ENCODE data around the gene UGT1A10.
"Not testable (repeated sequence)": the region's sequence is repeated elsewhere in the genome, so short reads cannot be mapped to it uniquely, and the experiment has no call there.

The UGT1A10 gene

DNA sequence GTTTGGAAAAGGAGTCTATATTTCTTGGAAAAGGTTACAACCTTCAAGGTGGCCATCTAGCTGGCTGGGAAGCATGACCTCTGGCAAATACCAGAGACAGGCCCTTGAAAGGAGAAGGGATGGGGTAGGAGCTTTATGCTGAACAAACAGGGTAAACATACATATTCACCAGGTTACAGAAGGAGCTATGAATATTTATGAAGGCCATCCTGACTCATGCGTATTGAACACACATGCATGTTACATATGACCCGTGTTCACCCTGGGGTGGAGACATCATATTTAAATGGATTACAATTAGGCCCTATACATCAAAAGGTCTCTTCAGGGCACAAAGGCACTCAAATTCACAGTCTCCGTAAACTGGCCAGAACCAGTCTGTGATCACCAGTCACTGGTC is 19.7 kb downstream of the UGT1A10 start:
- DNase-seq (ENCODE audit: low read depth in 2 of 2) = not testable (repeated sequence)

DNA sequence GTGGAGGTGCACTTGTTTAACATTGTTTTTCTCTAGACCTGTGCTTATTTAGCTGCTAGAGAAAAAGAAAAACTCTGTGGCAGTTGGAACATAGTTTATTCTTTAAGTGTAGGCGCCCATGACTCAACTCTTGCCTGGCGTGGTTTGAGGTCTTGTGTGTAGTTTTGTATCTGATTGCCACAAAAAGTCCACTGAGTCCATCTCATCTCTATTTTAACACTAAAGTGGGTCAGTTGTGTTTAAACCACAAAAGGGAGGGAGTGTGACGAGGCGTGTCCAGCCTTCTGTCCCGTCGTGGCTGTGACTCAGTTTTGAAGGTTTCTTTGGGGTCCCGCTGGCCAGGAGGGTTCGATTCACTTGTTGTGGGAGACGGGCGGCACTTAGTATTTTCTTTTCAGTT is 20.2 kb downstream of the UGT1A10 start:
- DNase-seq (ENCODE audit: low read depth in 2 of 2) = no peak

DNA sequence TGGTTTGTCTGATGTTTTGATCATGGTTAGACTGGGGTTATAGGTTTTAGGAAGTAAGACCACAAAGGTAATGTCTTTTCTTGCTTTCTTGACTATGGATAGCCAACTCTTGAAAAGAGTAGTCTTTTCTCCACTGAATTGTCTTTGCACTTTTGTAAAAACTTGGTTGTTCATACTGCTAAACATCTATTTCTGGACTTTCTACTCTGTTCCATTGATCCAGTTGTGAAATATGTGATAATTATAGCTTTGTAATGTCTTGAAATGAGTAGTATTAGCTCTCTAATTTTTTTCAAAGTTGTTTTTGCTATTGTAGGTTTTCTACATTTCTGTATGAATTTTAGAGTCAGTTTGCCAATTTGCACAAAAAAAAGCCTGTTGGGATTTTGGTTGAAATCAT is 22.4 kb downstream of the UGT1A10 start:
- no peak for DNase-seq (ENCODE audit: low read depth in 2 of 2)

DNA sequence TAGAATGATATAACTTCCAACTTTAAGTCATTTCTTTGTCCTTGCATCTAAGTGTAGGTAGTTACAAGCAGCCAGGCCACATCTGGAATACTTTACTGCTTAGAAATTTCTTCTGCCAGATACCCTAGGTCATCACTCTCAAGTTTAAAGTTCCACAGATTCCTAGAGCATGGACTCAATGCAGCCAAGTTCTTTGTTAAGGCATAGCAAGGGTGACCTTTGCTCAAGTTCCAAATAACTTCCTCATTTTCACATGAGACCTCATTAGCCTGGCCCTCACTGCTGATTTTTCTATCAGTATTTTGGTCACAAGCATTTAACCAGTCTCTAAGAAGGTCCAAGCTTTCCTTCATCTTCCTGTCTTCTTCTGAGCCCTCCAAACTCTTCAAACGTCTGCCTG is 27.7 kb downstream of the UGT1A10 start:
- DNase-seq (ENCODE audit: low read depth in 2 of 2) = no peak

DNA sequence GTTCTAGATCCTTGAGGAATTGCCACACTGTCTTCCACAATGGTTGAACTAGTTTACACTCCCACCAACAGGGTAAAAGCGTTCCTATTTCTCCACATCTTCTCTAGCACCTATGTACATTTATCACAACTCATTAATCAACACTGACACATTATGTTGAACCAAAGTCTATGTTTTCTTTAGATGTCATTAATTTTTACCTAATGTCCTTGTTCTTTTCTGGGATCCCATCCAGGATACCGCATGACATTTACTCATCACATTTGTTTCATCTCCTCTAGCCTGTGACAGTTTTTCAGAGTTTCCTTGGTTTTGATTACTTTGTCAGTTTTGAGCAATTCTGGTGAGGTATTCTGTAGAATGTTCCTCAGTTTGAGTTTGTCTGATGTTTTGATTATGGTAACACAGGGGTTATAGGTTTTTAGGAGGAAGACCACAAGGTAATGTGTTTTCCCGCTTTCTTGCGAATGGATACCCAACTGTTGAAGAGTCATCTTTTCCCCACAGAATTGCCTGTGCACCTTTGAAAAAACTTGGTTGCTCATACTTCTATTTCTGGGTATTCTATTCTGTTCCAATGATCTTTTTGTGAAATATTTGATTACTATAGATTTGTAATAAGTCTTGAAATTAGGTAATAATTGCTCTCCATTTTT is 32.5 kb downstream of the UGT1A10 start:
- no peak for DNase-seq (ENCODE audit: low read depth in 2 of 2)

DNA sequence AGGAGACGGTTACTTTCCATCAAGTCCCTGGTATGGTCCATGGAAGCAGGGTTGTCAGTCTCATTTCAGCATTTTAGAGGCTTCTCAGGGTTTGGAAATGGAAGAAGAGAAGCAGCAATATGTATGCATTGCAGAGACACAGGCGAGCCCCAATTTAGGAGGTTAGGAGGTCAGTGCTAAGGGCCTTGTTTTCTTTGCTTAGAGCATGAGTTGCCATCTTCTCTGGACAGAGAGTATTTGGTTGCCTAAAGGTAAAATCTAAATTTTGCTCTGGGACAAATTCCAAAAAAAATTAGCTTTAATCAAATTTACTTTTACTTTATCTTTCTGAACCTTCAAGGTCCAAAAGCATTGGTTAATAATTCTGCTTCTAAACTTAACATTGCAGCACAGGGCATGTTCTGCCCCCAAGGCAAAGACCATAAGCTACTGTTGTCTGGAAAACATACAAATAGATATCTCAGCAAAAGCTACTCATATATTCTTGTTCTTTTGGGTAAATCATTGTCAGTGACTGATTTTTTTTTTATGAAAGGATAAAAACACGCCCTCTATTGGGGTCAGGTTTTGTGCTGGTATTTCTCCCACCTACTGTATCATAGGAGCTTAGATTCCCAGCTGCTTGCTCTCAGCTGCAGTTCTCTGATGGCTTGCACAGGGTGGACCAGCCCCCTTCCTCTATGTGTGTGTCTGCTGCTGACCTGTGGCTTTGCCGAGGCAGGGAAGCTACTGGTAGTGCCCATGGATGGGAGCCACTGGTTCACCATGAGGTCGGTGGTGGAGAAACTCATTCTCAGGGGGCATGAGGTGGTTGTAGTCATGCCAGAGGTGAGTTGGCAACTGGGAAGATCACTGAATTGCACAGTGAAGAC is 35.3 kb downstream of the UGT1A10 start, which contains the start of gene UGT1A9:
Gene UGT1A9 (plus strand): TSS at position 609 of the 872 bp plus-strand sequence. CDS start 37 bp downstream, at position 646.
- no peak for DNase-seq (ENCODE audit: low read depth in 2 of 2)

DNA sequence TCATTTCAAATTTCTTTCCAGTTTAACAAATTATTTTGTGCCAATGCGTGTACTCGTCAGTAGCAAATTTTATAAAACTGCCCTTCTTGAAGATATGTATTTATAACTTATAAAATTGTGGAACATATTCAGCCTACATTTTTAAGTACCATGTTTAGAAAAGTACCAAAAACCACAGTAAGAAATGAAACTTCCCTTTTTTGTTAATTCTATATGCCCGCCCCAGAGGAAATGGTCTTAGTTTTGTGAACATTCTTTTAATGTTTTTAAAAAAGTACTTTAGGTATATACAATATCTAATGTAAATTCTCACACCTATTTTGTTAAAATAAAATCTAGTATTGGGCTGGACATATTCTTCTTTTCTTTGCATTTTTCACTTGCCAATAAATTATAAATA is 36.6 kb downstream of the UGT1A10 start:
- no peak for DNase-seq (ENCODE audit: low read depth in 2 of 2)

DNA sequence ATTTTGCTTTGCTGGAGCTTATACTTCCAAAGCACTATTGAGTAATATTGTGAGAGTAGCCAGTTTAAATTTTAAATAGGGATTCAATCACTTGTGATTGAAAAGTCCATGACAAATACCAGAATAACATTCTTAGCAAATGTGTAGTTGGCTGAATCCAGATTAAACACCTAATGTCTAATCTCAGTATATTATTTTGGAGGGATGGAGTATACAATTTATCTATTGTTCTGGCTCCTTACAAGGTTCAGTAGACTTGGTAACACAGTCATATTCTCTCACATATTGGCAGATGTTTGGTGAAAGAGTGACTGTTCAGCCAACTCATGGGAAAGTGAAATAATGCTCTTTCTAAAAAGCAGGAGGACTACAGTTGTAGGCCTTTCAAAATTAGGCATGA is 37.6 kb downstream of the UGT1A10 start:
- DNase-seq (ENCODE audit: low read depth in 2 of 2) = no peak

DNA sequence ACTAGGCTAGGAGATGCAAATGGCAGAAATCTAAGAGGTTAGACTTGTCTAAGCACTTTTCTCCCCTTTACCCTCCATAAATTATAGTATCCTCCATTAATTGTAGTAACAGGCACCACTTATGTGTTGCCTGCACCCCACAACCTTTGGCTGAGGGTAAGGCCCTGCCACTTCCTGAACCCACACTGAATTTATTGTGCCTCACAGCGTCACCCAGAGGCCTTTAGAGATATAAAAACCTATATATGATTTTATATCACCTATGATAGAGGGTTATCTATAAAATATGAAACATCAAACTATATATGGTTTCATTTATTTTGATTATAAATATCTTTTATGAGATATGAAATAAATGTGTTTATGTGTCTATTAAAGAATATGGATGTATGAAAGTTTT is 38.1 kb downstream of the UGT1A10 start:
- DNase-seq (ENCODE audit: low read depth in 2 of 2) = no peak

DNA sequence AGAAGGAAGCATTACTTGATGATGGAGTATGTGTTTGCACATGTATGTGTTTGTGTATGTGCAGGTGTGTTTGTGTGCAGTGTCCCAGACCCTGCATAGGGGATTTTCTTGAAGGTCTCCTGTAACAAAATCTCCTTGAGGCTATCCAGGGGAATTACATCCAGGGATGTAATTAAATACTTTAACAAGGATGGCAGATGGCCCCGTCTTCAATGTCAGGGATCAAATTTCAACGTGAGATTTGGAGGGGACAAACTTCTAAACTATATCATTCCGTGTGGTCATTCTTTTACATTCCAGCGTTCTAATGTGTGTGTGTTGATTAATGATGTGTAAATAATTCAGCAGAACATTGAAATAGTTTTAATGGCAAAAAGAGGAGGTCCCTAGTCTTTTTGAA is 38.7 kb downstream of the UGT1A10 start:
- DNase-seq (ENCODE audit: low read depth in 2 of 2) = no peak

DNA sequence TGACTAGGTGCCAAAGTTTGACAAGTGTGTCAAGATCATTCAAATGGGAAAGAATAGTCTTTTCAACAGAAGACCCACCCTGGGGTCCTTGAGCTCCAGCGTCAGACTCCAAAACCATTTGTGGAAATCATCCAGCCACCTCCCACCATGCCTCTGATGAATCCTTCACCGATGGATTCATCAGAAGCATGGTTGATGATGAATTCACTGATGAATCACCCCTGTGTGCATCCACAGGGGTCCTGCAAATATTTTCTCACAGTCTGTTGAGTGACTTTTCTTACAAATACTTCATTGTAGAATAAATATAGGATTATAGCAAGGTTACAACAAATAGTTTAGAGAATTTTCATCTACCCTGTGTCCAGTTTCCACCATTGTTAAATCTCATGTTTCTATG is 39.8 kb downstream of the UGT1A10 start:
- DNase-seq (ENCODE audit: low read depth in 2 of 2) = no peak

DNA sequence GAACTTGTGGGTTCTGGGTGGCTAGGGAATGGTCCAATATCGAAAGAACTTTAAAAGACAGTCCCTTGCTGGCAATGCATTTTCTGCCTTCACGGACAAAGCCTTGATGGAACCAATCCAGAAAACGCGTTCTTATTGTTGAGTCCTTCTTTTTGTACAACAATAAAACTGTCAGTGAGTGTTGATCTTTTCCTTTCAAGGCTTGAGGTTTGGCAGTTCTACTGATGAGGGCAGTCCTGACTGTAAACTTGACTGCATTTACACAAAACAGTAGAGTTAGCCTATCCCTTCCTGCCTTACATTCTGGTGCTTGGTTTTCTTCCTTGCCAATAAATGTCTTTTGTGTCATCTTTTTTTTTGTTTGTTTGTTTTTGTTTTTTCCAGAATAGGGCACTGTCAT is 42.9 kb downstream of the UGT1A10 start:
- no peak for DNase-seq (ENCODE audit: low read depth in 2 of 2)

DNA sequence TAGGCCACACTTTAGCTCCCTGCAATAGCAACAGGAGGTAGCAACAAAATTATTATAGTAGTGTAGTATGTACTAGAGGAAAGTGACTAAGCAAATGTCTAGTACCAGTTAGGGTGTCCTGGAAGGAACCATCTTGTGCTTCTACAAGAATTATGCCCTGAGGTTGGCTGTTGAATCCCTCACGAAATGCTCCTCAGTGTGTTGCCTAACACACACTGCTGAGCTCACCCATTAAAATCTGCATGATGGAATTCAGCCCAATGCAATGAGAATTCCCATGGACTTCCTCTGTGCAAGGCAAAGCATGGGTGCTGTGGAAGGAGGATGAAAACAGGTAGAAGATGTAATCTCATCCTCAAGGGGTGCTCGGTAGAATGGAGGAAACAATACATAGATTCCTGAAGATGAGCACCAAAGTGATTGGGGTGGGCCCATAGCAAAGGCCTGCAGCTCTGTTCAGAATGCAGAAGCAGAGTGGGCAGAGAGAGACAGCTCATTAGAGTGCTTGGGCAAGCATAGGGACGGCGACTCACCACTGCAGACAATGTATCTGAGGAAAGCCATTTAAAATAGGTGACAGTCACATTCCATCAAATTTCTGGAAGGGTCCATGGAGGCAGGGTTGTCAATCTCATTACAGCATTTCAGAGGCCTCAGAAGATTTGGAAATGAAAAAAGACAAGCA is 44.3 kb downstream of the UGT1A10 start:
- no peak for DNase-seq (ENCODE audit: low read depth in 2 of 2)

DNA sequence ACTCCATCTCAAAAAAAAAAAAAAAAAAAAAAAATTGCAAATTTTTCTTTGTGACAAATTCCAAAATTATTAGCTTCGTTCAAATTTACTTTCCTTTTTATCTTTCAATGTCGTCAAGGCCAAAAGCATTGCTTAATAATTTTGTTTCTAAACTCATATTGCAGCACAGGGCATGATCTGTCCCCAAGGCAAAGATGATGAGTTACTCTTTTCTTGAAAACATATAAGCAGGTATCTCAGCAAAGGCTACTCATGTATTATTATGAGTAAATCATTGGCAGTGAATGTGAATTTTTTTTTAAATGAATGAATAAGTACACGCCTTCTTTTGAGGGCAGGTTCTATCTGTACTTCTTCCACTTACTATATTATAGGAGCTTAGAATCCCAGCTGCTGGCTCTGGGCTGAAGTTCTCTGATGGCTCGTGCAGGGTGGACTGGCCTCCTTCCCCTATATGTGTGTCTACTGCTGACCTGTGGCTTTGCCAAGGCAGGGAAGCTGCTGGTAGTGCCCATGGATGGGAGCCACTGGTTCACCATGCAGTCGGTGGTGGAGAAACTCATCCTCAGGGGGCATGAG is 45.4 kb downstream of the UGT1A10 start, which contains the start of gene UGT1A7:
Gene UGT1A7 (plus strand): TSS at position 381 of the 579 bp plus-strand sequence. CDS start 37 bp downstream, at position 418.
- DNase-seq (ENCODE audit: low read depth in 2 of 2) = no peak

DNA sequence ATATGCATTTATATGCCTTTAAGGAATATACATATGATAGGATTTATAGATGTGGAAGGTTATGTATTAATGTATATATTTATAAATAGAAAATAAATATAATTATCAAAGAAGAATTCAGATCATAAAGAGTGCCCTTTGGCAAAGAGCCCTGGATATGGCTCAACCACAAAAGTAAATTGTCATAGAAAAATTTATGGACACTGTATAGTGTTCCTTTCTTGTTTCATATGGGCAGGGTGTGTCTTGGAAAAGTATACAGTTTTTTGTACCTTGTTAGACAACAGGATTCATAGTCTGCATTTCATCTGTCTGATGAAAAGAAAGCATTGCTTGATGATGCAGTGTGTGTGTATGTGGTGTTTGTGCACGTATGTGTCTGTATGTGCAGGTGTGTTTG is 48.4 kb downstream of the UGT1A10 start:
- no peak for DNase-seq (ENCODE audit: low read depth in 2 of 2)

DNA sequence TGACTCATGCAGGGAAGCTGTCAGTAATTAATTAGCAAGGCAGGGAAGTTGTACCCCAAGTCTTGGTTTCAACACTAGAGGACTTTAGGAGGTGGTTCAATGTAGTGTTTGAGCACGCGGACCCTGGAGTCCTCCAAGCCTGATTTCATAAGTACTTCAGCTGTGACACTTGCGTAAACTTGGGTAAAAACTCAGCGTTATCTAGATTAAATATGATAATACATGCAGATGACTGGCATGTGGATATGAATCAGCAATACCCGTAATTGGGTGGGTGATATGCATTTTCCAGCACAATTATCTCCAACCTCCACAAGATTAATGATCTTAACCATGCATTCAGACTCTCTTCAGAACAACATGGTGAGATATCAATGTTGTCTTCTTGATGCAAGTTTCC is 50.7 kb downstream of the UGT1A10 start:
- no peak for DNase-seq (ENCODE audit: low read depth in 2 of 2)

DNA sequence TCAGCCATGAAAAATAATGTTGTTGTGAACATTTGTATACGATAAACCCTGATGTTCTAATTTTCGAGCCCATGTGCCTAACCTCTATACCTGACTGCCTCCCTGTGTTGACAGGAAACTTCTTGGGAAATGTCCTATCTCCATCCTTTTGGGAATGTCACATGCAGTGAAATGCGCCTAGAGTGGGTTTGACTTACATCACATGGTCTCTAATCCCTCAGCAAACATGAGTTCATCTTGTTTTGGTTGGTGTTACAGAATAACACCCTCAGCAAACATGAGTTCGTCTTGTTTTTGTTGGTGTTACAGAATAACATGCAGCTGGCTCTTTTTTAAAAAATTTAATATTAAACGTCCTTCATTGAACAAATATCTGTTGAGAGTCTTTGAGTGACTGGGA is 52.1 kb downstream of the UGT1A10 start:
- no peak for DNase-seq (ENCODE audit: low read depth in 2 of 2)

DNA sequence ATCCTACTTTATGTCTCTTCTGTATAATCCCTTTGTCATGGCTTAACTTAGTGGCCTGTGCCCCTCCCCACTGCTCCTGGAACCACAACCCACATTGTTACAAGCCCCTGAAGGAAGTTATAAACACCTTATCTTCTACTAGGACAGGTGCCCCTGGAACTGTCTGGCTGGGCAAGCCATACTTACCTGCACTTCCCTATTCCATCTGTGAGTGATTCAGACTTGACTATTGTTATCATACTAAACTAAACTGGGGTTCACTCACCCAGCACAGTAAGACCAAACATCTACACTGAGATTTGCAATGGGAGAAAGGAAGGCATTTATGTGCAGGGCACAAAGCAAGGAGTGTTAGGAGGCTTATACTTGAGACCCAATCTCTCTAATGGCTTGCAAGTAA is 52.8 kb downstream of the UGT1A10 start:
- DNase-seq (ENCODE audit: low read depth in 2 of 2) = no peak

DNA sequence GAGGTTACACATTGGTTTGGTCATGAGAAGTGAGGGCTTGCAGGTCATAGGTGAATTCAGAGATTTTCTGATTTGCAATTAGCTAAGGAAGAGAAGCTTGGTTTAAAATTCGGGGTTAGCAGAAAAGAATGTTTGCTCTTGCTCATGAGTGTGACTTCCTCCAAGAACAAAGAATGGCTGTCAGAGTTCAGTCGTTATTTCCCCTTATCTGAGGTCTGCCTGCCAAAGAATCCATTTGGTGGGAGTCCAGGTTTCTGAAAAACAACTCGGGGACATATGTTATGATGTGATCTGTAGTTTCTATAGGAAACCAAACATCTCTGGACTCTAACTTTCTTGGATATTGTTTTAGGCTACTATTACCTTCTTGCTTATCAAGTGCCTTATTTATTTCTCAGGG is 53.3 kb downstream of the UGT1A10 start:
- DNase-seq (ENCODE audit: low read depth in 2 of 2) = no peak

DNA sequence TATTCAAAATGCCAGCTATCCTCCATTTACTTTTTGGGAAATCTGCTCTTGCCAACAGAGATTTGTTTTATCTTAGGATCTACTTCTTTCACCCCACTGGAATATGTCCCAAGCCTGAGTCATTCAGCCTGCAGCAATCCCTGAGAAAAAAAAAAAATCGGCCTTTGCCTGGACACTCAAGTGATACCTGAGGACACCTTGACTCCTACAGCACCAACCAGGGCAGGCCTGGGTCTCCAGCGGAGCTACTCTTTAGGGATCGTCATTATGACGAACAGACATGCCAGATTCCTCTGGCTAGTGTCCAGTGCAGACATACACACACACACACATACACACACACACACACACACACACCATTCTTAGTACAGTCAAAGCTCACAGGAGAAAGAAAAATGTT is 54.2 kb downstream of the UGT1A10 start:
- no peak for DNase-seq (ENCODE audit: low read depth in 2 of 2)

DNA sequence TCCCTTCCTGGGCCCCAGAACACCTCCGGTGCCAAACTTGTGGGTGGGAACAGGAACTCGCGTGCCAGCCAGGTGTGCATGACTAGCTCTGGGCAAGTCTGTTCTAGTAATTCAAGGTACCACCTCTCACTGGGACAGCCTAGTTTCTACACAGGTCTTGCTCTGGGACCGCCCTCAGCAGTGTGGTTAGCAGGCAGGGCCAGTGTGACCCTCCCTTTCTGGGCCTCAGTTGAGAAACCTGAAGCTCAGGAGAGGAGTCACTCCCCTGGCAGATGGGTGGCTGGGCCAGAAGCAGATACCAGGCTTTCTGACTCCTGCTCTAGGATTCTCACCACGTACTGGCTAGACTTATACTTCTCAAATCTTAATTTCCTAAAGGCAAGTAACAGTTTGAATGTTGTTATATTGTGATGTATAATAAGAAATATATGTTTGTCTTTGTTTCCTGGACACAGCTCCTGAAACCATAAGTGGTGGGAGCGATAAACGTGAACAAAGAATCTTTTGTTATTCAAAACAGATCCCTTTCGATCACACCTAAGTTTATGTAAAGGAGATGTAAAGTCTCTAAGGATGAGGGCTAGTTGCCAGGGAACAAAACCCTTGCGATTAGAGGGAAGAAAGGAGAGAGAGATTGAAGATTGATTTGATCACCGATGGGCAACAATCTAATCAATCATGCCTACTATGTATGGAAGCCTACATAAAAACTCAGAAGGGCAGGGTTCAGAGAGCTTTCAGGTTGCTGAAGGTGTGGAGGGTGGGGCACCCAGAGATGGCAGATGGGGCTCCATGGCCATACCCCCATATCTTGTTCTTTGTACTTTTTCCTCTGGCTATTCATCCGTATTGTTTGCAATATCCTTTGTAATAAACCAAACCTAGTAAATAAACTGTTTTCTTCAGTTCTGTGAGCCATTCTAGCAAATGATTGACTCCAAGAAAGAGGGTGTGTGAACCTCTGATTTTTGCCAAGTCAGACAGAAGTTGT is 55.5 kb downstream of the UGT1A10 start:
- no peak for DNase-seq (ENCODE audit: low read depth in 2 of 2)

Measured in stimulated activated CD4-positive, alpha-beta T cell treated with anti-CD3 and anti-CD28 coated beads, Interleukin-12 subunit alpha, Interleukin-12 subunit beta, amount 100 ng/mL, for 24 hours (primary cell).